Umbilical cord (tissue), 2 donors: Measurements from ENCODE around the gene KRT71. TPM values are rescaled to one million over a fixed set of nuclear protein-coding genes. Genes with fewer than 3 reads are reported as not detected.
"Not testable (repeated sequence)": the region's sequence is repeated elsewhere in the genome, so short reads cannot be mapped to it uniquely, and the experiment has no call there.

Source experiments
- DNase-seq: peaks from one replicate; pipeline ENCODE4 v3.0.0-alpha.2; 2015; ENCODE audit warnings: low spot score
- total RNA-seq: library from RNA; depleted of rRNA; stranded (reverse); fragments of >200 nt; gene quantifications from one replicate; pipeline ENCODE4 v1.2.3, GENCODE V29; 2014; ENCODE audit warnings: low replicate concordance; ENCODE audit not compliant: insufficient read depth

KRT71 gene
- not detected for total RNA-seq

GRCh38 chr12:52552681-52553195 lies at the start of gene KRT71:
KRT71 (minus strand) TSS chr12:52553145; CDS start chr12:52553077, 68 bp downstream.
- no peak for DNase-seq

DNA sequence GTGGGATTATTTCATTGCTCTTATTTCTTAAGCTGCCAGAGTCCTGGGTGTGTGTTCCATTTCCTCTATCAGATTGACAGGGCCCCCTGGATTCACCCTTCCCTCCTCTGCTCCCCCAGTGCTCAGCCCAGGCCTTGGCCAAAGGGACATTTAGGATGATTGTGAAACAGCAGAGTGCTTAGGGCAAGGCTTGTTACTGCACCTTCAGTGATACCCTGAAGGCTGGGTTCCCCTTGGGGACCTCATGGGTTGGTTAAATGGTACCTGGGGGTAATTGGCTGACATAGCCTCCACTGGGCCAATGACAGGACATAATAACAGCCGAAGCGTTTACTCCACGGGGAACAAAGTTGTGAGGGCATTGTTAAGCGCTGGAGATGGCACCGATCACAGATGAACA lies 49.6 kb upstream of the KRT71 start:
- DNase-seq: no peak

DNA sequence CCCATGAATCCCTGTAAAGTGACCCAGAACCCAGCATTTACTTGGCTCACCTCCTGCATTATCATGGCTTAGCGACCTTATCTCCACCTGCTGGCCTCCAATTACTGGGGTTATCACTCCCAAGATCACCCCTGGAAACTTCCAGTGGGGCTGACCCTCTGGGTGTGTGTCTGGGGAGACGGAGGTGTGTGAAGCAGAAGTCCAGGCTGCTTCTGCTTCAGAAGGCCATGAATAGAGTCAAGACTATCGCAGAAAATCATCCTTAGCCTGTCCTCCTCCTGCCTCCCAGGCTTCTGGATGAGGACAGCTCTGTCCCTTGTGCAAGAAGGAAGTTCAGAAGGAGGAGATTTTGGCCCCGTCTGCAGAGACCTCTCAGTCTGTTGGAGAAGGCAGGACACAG lies 48.7 kb upstream of the KRT71 start:
- DNase-seq: no peak

- no peak for DNase-seq
These were observed 48.1 kb upstream of the KRT71 start, which contains the start of gene KRT72 for GRCh38 chr12:52600941-52601481. KRT72 (minus strand) TSS chr12:52601463; CDS start chr12:52601452, 11 bp downstream.

GRCh38 chr12:52600475-52600874 lies 47.5 kb upstream of the KRT71 start:
- DNase-seq: no peak

DNA sequence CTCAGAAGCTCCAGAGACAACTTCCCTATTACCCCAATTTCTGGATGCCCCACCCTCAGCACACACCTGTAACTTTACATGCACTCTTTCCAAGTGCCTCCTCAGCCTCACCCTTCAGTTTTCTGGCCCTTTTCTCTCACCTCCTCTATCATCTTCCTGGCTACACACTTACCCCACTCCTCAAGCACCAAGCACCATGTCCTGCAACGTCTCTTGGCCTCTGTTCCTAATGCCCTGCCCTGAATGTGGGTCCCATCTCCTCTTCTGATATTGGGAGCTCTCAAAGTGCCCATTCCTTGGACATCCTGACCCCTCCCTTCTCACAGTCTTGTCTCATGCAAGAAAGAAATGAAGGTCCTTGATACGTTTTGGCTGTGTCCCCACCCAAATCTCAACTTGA lies 47.1 kb upstream of the KRT71 start:
- DNase-seq: no peak

- no peak for DNase-seq
These were observed 46.0 kb upstream of the KRT71 start for GRCh38 chr12:52598966-52599365.

DNA sequence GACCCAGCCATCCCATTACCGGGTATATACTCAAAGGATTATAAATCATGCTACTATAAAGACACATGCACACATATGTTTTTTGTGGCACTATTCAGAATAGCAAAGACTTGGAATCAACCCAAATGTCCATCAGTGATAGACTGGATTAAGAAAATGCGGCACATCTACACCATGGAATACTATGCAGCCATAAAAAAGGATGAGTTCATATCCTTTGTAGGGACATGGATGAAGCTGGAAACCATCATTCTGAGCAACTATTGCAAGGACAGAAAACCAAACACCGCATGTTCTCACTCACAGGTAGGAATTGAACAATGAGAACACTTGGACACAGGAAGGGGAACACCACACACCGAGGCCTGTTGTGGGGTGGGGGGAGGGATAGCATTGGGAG lies 41.3 kb upstream of the KRT71 start:
- not testable (repeated sequence) for DNase-seq

GRCh38 chr12:52591521-52591920 lies 38.6 kb upstream of the KRT71 start:
- no peak for DNase-seq

GRCh38 chr12:52590021-52590420 lies 37.1 kb upstream of the KRT71 start:
- DNase-seq: no peak

DNA sequence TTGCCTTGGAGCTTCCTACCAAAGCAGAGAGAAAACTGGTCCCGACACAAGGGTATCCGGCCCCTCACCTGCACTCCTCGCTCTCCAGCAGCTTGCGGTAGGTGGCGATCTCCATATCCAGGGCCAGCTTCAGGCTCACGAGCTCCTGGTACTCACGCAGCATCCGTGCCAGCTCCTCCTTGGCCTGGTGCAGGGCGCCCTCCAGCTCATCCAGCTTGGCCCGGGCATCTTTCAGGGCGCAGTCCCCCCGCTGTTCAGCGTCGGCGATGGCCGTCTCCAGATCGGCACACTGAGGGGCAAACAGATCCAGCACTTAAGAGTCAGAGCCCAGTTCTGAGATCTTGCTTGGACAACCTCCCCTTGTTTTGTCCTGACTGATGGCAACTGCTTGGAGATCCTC lies 34.6 kb upstream of the KRT71 start:
- no peak for DNase-seq

GRCh38 chr12:52585946-52586345 lies 33.0 kb upstream of the KRT71 start:
- no peak for DNase-seq

- DNase-seq: no peak
These were observed 32.1 kb upstream of the KRT71 start for GRCh38 chr12:52585066-52585465.

GRCh38 chr12:52584156-52584682 lies 31.3 kb upstream of the KRT71 start:
- no peak for DNase-seq

- DNase-seq: peak; percentile 88
These were observed 30.1 kb upstream of the KRT71 start for GRCh38 chr12:52582971-52583456.

- no peak for DNase-seq
These were observed 29.5 kb upstream of the KRT71 start for GRCh38 chr12:52582486-52582885.

DNA sequence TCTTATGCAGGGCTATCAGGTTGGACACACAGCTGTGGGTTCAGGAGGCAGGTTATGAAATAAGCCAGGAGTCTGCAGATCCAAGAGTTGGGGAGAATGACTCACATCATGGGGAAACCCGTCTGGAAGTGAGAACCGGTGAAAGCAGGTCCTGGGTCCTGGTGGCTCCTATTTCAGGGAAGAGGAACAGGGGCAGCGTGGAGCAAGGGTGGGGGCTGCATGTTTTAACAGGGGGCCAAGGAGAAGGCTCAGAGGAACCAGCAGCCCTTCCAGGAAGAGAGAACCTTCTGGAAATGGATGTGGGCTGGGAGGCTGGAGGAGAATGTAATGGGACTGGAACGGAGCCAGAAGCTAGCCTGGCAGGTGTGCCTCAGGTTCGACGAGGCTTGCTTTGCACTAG lies 28.5 kb upstream of the KRT71 start:
- DNase-seq: peak; percentile 39

- DNase-seq: no peak
These were observed 28.1 kb upstream of the KRT71 start for GRCh38 chr12:52581066-52581465.

DNA sequence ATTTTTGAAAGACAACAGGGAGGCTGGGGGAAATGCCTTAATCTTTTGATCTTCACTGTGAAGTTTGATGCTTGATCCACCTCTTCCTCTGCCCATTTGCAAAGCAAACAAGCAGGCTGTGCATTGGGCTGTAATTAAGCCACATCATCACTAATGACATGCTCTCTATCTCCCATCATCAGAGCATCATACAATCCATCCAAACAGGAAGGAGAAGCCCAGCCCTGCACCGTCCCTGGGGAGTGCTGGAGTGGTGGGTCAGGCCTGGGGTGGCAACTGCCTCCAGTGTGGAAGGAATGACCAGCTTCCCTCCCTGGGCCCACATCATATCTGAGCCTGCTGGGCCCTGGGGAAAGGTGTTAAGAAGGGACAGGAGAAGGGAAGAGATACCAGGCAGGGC lies 27.6 kb upstream of the KRT71 start:
- no peak for DNase-seq

- DNase-seq: peak; percentile 65
These were observed 26.8 kb upstream of the KRT71 start for GRCh38 chr12:52579468-52580465.

GRCh38 chr12:52578469-52578868 lies 25.5 kb upstream of the KRT71 start:
- peak; percentile 68 for DNase-seq

GRCh38 chr12:52577316-52577715 lies 24.4 kb upstream of the KRT71 start:
- no peak for DNase-seq
